ENCODE data around the gene SSBP2.

Gene SSBP2

GRCh38 chr5:81760521-81760920 is 9.6 kb upstream of the SSBP2 start:
- TF ChIP-seq REST (IDR thresholded peaks at IDR 0.05; ENCODE audit: insufficient replicate concordance, low read depth) (no peak), SPI1 (IDR thresholded peaks at IDR 0.05; ENCODE audit: borderline replicate concordance, low read depth) (no peak)
- no peak overlapping the region for H3K4me3 ChIP-seq (replicated peaks; ENCODE audit: insufficient read depth, low read length)
- no peaks in the 10 kb centered on the region for H3K27me3 ChIP-seq (ENCODE audit: insufficient read depth, poor library complexity, severe bottlenecking)
- no peak for DNase-seq (ENCODE audit: low read depth in 1 of 2, low spot score in 1 of 2)
- H3K27ac ChIP-seq (replicated peaks), result no peak overlapping the region

- TF ChIP-seq CTCF (IDR thresholded peaks at IDR 0.05; ENCODE audit: insufficient read depth, low read length), result no peak
- TF ChIP-seq SPI1 (IDR thresholded peaks at IDR 0.05; ENCODE audit: borderline replicate concordance, low read depth), result no peak
- no peak for TF ChIP-seq POLR2AphosphoS5 (IDR thresholded peaks at IDR 0.05; ENCODE audit: low read depth)
- no peak for TF ChIP-seq GABPA (IDR thresholded peaks at IDR 0.05; ENCODE audit: low read depth)
- no peak for TF ChIP-seq REST (IDR thresholded peaks at IDR 0.05; ENCODE audit: insufficient replicate concordance, low read depth)
- Histone ChIP-seq H3K27ac (replicated peaks) (no peak overlapping the region), H3K27me3 (ENCODE audit: insufficient read depth, poor library complexity, severe bottlenecking) (no peaks in the 10 kb centered on the region), H3K4me3 (replicated peaks; ENCODE audit: insufficient read depth, low read length) (no peak overlapping the region)
- no peak for DNase-seq (ENCODE audit: low read depth in 1 of 2, low spot score in 1 of 2)
Measured at GRCh38 chr5:81759632-81760005, 8.7 kb upstream of the SSBP2 start.

- DNase-seq (ENCODE audit: low read depth in 1 of 2, low spot score in 1 of 2), result no peak
- Histone ChIP-seq H3K4me3 (replicated peaks; ENCODE audit: insufficient read depth, low read length) (no peak overlapping the region), H3K27me3 (ENCODE audit: insufficient read depth, poor library complexity, severe bottlenecking) (no peaks in the 10 kb centered on the region), H3K27ac (replicated peaks) (no peak overlapping the region)
- TF ChIP-seq POLR2AphosphoS5 (IDR thresholded peaks at IDR 0.05; ENCODE audit: low read depth), result no peak
- no peak for TF ChIP-seq CTCF (IDR thresholded peaks at IDR 0.05; ENCODE audit: insufficient read depth, low read length)
- no peak for TF ChIP-seq GABPA (IDR thresholded peaks at IDR 0.05; ENCODE audit: low read depth)
- no peak for TF ChIP-seq REST (IDR thresholded peaks at IDR 0.05; ENCODE audit: insufficient replicate concordance, low read depth)
- no peak for TF ChIP-seq SPI1 (IDR thresholded peaks at IDR 0.05; ENCODE audit: borderline replicate concordance, low read depth)
Measured at GRCh38 chr5:81757404-81757803, 6.5 kb upstream of the SSBP2 start.

GRCh38 chr5:81756016-81756415 is 5.1 kb upstream of the SSBP2 start:
- H3K27me3 ChIP-seq (ENCODE audit: insufficient read depth, poor library complexity, severe bottlenecking), result no peaks in the 10 kb centered on the region
- H3K27ac ChIP-seq (replicated peaks), result no peak overlapping the region
- TF ChIP-seq GABPA (IDR thresholded peaks at IDR 0.05; ENCODE audit: low read depth) (no peak), POLR2AphosphoS5 (IDR thresholded peaks at IDR 0.05; ENCODE audit: low read depth) (no peak), CTCF (IDR thresholded peaks at IDR 0.05; ENCODE audit: insufficient read depth, low read length) (no peak), REST (IDR thresholded peaks at IDR 0.05; ENCODE audit: insufficient replicate concordance, low read depth) (no peak), SPI1 (IDR thresholded peaks at IDR 0.05; ENCODE audit: borderline replicate concordance, low read depth) (no peak)
- DNase-seq (ENCODE audit: low read depth in 1 of 2, low spot score in 1 of 2), result no peak
- no peak overlapping the region for H3K4me3 ChIP-seq (replicated peaks; ENCODE audit: insufficient read depth, low read length)

Measured in HL-60 (cell line).